ENCODE measurements around the gene NLRP6.

GRCh38 chr11:289712-290620 lies 11.8 kb downstream of the NLRP6 start:
- TF ChIP-seq CTCF (IDR thresholded peaks at IDR 0.05) = no peak
- TF ChIP-seq POLR2A (IDR thresholded peaks at IDR 0.05) = no peak
- TF ChIP-seq EP300 (IDR thresholded peaks at IDR 0.05) = no peak
- no peak for TF ChIP-seq POLR2AphosphoS5 (IDR thresholded peaks at IDR 0.05)

Data from suprapubic skin (tissue), 4 donors.